GM11168 (cell line): Measurements from ENCODE around the gene NFIA.

ENCODE experiments used
- in situ Hi-C: fragments of 300-500 bp; cut with MboI; formaldehyde crosslinking; loops from one replicate; pipeline ENCODE4 v1.12.0; 2022; ENCODE audit warnings: low sequenced_read_pairs; ENCODE audit not compliant: unreplicated experiment

NFIA gene

GRCh38 chr1:61496501-61496900 is 414.1 kb downstream of the NFIA start:
- in situ Hi-C loops, result no loop called here

GRCh38 chr1:61497013-61497412 is 414.7 kb downstream of the NFIA start:
- in situ Hi-C loops, result no loop called here

- in situ Hi-C loops, result no loop called here
Observed at GRCh38 chr1:61498342-61498741, 416.0 kb downstream of the NFIA start.

GRCh38 chr1:61501971-61502916 is 419.9 kb downstream of the NFIA start:
- in situ Hi-C loops, result no loop called here

- in situ Hi-C loops, result no loop called here
Observed at GRCh38 chr1:61504305-61504704, 421.9 kb downstream of the NFIA start.

GRCh38 chr1:61504852-61505390 is 422.6 kb downstream of the NFIA start:
- in situ Hi-C loops, result no loop called here

- in situ Hi-C loops, result no loop called here
Observed at GRCh38 chr1:61506236-61506635, 423.9 kb downstream of the NFIA start.

GRCh38 chr1:61506944-61507500 is 424.7 kb downstream of the NFIA start:
- in situ Hi-C loops, result no loop called here
